ENCODE measurements around the gene HSPA13. TPM values are rescaled to one million over a fixed set of nuclear protein-coding genes. Genes with fewer than 3 reads are reported as not detected.

The HSPA13 gene
- total RNA-seq, 1 donor from 2014 or later, result 86.2 TPM

DNA sequence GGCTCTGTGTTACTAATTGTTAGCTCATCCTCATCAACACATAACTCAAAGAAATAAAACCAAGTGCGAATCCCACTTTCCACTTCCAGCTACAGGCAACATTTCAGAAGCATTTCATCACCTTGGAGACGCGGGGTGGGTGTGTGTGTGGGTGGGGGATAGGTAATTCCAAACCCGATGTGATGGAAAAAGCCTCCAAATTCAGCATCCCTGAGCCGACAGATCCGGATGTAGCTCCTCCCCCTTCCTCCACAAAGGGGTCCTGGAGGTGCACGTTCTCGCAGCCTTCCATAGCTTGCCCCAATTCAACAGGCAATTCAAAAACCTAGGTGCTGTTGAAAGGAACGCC lies 486 bp downstream of the HSPA13 start:
- peak overlapping the region; percentile 100 for H3K27ac Mint-ChIP-seq (ENCODE audit: unreplicated experiment)
- DNase-seq (ENCODE audit: low spot score), result no peak
- TF ChIP-seq, protein P1, sequence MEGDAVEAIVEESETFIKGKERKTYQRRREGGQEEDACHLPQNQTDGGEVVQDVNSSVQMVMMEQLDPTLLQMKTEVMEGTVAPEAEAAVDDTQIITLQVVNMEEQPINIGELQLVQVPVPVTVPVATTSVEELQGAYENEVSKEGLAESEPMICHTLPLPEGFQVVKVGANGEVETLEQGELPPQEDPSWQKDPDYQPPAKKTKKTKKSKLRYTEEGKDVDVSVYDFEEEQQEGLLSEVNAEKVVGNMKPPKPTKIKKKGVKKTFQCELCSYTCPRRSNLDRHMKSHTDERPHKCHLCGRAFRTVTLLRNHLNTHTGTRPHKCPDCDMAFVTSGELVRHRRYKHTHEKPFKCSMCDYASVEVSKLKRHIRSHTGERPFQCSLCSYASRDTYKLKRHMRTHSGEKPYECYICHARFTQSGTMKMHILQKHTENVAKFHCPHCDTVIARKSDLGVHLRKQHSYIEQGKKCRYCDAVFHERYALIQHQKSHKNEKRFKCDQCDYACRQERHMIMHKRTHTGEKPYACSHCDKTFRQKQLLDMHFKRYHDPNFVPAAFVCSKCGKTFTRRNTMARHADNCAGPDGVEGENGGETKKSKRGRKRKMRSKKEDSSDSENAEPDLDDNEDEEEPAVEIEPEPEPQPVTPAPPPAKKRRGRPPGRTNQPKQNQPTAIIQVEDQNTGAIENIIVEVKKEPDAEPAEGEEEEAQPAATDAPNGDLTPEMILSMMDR (IDR thresholded peaks at IDR 0.05), result no peak
- no peaks in the 10 kb centered on the region for H3K27me3 Mint-ChIP-seq (ENCODE audit: low read depth)
- no peaks in the 10 kb centered on the region for H3K9me3 Mint-ChIP-seq (ENCODE audit: low read depth)
- peaks cover 39% of the 10 kb centered on the region for H3K4me1 Mint-ChIP-seq (ENCODE audit: low read depth)
- H3K36me3 Mint-ChIP-seq (ENCODE audit: low read depth), result peaks cover 12% of the 10 kb centered on the region
- H3K4me3 Mint-ChIP-seq (ENCODE audit: unreplicated experiment), result peak overlapping the region; percentile 99

DNA sequence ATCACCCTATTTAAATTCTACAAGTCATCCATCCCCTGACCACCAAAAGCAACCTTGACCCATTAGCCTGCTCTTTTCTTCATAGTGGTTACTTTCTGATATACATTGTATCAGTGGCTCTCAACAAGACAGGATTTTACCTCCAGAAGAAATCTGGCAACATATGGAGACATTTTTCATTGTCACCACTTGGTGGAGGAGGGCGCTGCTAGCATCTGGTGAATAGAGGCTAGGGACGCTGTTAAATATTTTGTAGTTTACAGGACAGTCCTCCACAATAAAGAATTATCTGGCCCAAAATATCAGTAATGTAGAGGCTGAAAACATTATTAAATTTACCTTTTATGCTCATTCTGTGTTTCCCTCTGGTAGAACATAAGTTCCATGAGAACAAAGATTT lies 6.1 kb downstream of the HSPA13 start:
- DNase-seq (ENCODE audit: low spot score), result no peak
- peaks cover 24% of the 10 kb centered on the region for H3K4me1 Mint-ChIP-seq (ENCODE audit: low read depth)
- no peaks in the 10 kb centered on the region for H3K27me3 Mint-ChIP-seq (ENCODE audit: low read depth)
- TF ChIP-seq, protein P1 (IDR thresholded peaks at IDR 0.05), result peak; percentile 34
- H3K27ac Mint-ChIP-seq (ENCODE audit: unreplicated experiment), result no peak overlapping the region
- no peaks in the 10 kb centered on the region for H3K9me3 Mint-ChIP-seq (ENCODE audit: low read depth)
- H3K36me3 Mint-ChIP-seq (ENCODE audit: low read depth), result peaks cover 37% of the 10 kb centered on the region
- no peak overlapping the region for H3K4me3 Mint-ChIP-seq (ENCODE audit: unreplicated experiment)

DNA sequence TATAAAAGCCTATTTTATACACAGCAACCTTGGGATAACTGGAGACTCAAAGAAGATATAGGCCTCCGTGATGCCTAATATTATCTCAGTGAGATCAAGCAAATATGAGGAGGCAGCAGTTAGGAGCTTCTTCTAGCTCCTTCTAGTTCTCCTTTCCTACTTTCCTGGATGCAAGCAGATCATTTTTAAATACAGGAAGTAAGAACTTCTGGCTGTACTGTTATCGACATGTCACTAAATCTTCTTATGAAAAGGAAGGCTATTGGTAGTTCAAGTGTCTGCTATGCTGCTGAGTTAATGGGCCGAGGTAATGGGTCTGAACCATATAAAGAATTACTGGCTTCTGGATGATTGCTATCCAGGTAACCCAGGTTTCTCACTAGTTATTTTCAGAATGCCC lies 15.9 kb downstream of the HSPA13 start:
- H3K4me3 Mint-ChIP-seq (ENCODE audit: unreplicated experiment), result no peak overlapping the region
- no peaks in the 10 kb centered on the region for H3K36me3 Mint-ChIP-seq (ENCODE audit: low read depth)
- H3K4me1 Mint-ChIP-seq (ENCODE audit: low read depth), result no peaks in the 10 kb centered on the region
- H3K9me3 Mint-ChIP-seq (ENCODE audit: low read depth), result no peaks in the 10 kb centered on the region
- no peaks in the 10 kb centered on the region for H3K27me3 Mint-ChIP-seq (ENCODE audit: low read depth)
- no peak for DNase-seq (ENCODE audit: low spot score)
- no peak overlapping the region for H3K27ac Mint-ChIP-seq (ENCODE audit: unreplicated experiment)
- TF ChIP-seq, protein P1 (IDR thresholded peaks at IDR 0.05), result no peak

DNA sequence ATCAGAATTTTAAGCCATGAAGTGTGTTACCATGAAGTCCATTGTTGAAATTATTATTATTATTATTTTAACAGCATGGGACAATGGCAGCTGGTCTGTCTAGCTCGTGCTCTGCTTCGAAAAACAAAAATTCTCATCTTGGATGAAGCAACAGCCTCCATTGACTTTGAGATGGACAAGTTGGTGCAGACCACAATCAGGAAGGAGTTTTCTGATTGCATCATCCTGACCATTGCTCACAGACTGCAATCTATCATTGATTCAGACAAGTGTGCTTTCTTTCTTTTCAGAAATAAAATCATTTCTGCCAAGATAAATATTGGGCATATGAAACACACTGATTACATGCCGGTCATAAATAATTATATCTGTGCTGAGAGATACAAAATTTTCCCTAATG lies 21.0 kb downstream of the HSPA13 start:
- TF ChIP-seq, protein P1 (IDR thresholded peaks at IDR 0.05), result no peak
- DNase-seq (ENCODE audit: low spot score), result no peak
- no peaks in the 10 kb centered on the region for H3K36me3 Mint-ChIP-seq (ENCODE audit: low read depth)
- no peak overlapping the region for H3K4me3 Mint-ChIP-seq (ENCODE audit: unreplicated experiment)
- no peaks in the 10 kb centered on the region for H3K9me3 Mint-ChIP-seq (ENCODE audit: low read depth)
- no peak overlapping the region for H3K27ac Mint-ChIP-seq (ENCODE audit: unreplicated experiment)
- H3K27me3 Mint-ChIP-seq (ENCODE audit: low read depth), result peaks cover 2% of the 10 kb centered on the region
- peaks cover 7% of the 10 kb centered on the region for H3K4me1 Mint-ChIP-seq (ENCODE audit: low read depth)

DNA sequence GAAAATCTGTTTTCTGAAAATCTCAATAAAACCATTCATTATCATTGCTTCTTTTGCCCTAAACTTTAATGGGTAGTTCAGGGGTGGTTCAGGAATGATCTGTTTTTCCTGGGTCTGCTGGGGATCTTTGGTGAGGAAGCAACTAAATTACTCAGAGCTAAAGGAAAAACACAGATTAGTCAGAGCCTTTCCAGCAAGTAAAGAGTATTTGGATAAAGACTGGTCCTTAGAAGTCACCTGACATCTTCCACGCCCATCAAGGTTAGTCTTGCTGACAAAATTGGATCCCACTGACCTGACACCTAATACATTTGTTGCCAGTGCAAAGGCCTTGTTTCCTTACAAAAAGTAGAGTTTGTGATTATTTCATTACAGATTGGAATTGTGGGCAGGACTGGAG lies 24.2 kb downstream of the HSPA13 start:
- H3K27me3 Mint-ChIP-seq (ENCODE audit: low read depth), result peaks cover 10% of the 10 kb centered on the region
- H3K4me1 Mint-ChIP-seq (ENCODE audit: low read depth), result peaks cover 7% of the 10 kb centered on the region
- DNase-seq (ENCODE audit: low spot score), result no peak
- H3K4me3 Mint-ChIP-seq (ENCODE audit: unreplicated experiment), result no peak overlapping the region
- H3K27ac Mint-ChIP-seq (ENCODE audit: unreplicated experiment), result no peak overlapping the region
- H3K9me3 Mint-ChIP-seq (ENCODE audit: low read depth), result no peaks in the 10 kb centered on the region
- no peaks in the 10 kb centered on the region for H3K36me3 Mint-ChIP-seq (ENCODE audit: low read depth)
- TF ChIP-seq, protein P1 (IDR thresholded peaks at IDR 0.05), result no peak

Data from chondrocyte (in vitro differentiated cells).